ENCODE data around the gene SLC16A3.

SLC16A3 gene

DNA sequence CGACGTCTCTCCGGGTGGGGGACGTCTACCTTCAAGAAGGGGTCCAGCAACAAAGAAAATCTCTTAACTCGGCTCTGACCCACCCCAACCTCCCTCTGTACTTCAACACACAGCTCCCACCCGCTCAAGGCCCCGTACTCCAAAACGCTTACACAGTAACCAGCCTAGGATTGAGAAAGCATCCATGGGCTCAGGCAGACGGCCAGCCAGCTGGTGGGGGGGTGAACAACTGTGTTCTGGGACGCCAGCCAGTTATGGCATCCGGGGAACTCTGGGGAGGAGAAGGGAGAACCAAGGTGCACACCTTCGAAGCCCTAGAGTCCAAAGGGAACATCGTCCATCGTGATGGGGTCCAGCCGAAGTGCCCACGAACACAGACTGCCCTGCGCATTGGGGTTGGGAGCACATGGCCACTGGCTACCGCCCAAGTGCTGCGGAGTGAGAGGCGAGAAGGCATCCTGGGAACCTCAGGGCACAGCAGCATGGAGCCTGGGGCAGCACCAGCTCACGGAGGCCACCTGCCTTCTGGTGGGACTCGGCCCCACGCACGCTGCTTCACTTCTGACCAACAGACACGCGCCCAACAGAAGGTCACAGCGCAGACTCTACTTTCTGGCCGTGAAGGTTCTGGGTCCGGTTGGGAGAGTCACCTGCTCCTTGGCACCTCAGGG lies 14.3 kb downstream of the SLC16A3 start:
- Histone ChIP-seq H3K27me3 (ENCODE audit: insufficient read depth, low read length, poor library complexity, severe bottlenecking) (no peaks in the 10 kb centered on the region), H3K9me3 (ENCODE audit: insufficient read depth, low read depth, low read length) (no peaks in the 10 kb centered on the region), H3K4me3 (ENCODE audit: low read length, poor library complexity, severe bottlenecking) (no peak overlapping the region), H3K36me3 (ENCODE audit: insufficient read depth, low read length) (peaks cover 73% of the 10 kb centered on the region; the same call in 1 of the 2 replicates), H3K9me2 (replicated peaks; ENCODE audit: low read depth, low read length) (no peaks in the 10 kb centered on the region), H3K4me1 (ENCODE audit: insufficient read depth, low read length, poor library complexity, severe bottlenecking) (peaks cover 7% of the 10 kb centered on the region), H3K4me2 (ENCODE audit: low read depth, low read length, poor library complexity, severe bottlenecking) (no peak overlapping the region), H2AFZ (ENCODE audit: low read length) (no peak overlapping the region), H4K20me1 (ENCODE audit: insufficient read depth, low read length, poor library complexity, severe bottlenecking) (peaks cover 91% of the 10 kb centered on the region), H3K79me2 (ENCODE audit: insufficient read depth, low read length) (peaks cover 60% of the 10 kb centered on the region; the same call in 1 of the 2 replicates), H3F3A (ENCODE audit: low read depth) (no peaks in the 10 kb centered on the region), H3K9ac (ENCODE audit: low read depth, low read length, poor library complexity, severe bottlenecking) (no peak overlapping the region)
- TF ChIP-seq EZH2phosphoT487 (IDR thresholded peaks at IDR 0.05; ENCODE audit: borderline replicate concordance) = no peak
- TF ChIP-seq CTCF (conservative IDR thresholded peaks at IDR 0.05; ENCODE audit: low read length) = no peak

DNA sequence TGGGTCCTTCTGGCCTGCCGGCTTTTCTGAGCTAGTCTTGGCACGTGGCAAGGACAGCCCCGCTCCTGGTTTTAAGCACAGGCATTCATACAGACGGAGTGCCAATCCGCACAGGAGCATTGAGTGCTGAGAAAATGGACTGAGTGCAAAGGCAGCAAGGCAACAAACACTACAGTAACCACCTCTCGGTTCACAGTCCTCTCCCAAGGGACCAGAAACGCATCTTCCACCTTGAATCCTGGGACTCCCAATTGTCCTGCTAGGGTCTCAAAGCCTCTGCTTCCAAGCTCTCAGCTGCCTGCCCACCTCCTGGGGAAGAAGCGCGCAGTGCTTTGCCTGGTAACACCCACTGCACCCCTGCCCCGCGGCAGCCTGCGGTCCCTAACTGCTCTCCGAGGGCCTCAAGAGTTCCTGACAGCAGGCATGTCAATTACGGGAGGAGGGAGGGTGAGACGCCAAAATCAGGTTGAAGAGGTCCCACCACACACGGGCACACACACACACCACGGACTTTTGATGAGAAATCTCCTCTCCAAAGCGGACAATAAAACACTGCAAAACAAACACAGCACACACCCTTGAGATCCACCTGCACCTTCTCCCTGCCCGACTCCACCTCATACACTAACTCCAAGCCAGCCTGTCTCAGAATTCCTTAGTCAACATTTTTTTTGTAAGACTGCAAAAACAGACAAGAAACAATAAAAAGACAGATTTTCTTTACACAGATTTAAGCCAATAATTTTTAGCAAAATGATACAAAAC lies 15.0 kb downstream of the SLC16A3 start:
- TF ChIP-seq EZH2phosphoT487 (IDR thresholded peaks at IDR 0.05; ENCODE audit: borderline replicate concordance) (no peak), CTCF (conservative IDR thresholded peaks at IDR 0.05; ENCODE audit: low read length) (no peak)
- H3K79me2 ChIP-seq (ENCODE audit: insufficient read depth, low read length) = peaks cover 56% of the 10 kb centered on the region; the same call in 1 of the 2 replicates
- peaks cover 90% of the 10 kb centered on the region for H4K20me1 ChIP-seq (ENCODE audit: insufficient read depth, low read length, poor library complexity, severe bottlenecking)
- H2AFZ ChIP-seq (ENCODE audit: low read length) = no peak overlapping the region
- no peaks in the 10 kb centered on the region for H3K27me3 ChIP-seq (ENCODE audit: insufficient read depth, low read length, poor library complexity, severe bottlenecking)
- H3K4me3 ChIP-seq (ENCODE audit: low read length, poor library complexity, severe bottlenecking) = no peak overlapping the region
- peaks cover 73% of the 10 kb centered on the region; the same call in 1 of the 2 replicates for H3K36me3 ChIP-seq (ENCODE audit: insufficient read depth, low read length)
- H3K9ac ChIP-seq (ENCODE audit: low read depth, low read length, poor library complexity, severe bottlenecking) = no peak overlapping the region
- no peaks in the 10 kb centered on the region for H3F3A ChIP-seq (ENCODE audit: low read depth)
- H3K4me2 ChIP-seq (ENCODE audit: low read depth, low read length, poor library complexity, severe bottlenecking) = no peak overlapping the region
- H3K9me3 ChIP-seq (ENCODE audit: insufficient read depth, low read depth, low read length) = no peaks in the 10 kb centered on the region
- H3K4me1 ChIP-seq (ENCODE audit: insufficient read depth, low read length, poor library complexity, severe bottlenecking) = peaks cover 7% of the 10 kb centered on the region
- H3K9me2 ChIP-seq (replicated peaks; ENCODE audit: low read depth, low read length) = no peaks in the 10 kb centered on the region

- Histone ChIP-seq H3K4me1 (ENCODE audit: insufficient read depth, low read length, poor library complexity, severe bottlenecking) (peaks cover 7% of the 10 kb centered on the region), H3K27me3 (ENCODE audit: insufficient read depth, low read length, poor library complexity, severe bottlenecking) (no peaks in the 10 kb centered on the region), H2AFZ (ENCODE audit: low read length) (no peak overlapping the region), H4K20me1 (ENCODE audit: insufficient read depth, low read length, poor library complexity, severe bottlenecking) (peaks cover 94% of the 10 kb centered on the region), H3K9me2 (replicated peaks; ENCODE audit: low read depth, low read length) (no peaks in the 10 kb centered on the region), H3F3A (ENCODE audit: low read depth) (no peaks in the 10 kb centered on the region), H3K4me3 (ENCODE audit: low read length, poor library complexity, severe bottlenecking) (no peak overlapping the region), H3K9me3 (ENCODE audit: insufficient read depth, low read depth, low read length) (no peaks in the 10 kb centered on the region), H3K9ac (ENCODE audit: low read depth, low read length, poor library complexity, severe bottlenecking) (no peak overlapping the region), H3K4me2 (ENCODE audit: low read depth, low read length, poor library complexity, severe bottlenecking) (no peak overlapping the region), H3K36me3 (ENCODE audit: insufficient read depth, low read length) (peaks cover 74% of the 10 kb centered on the region; the same call in 1 of the 2 replicates), H3K79me2 (ENCODE audit: insufficient read depth, low read length) (peaks cover 58% of the 10 kb centered on the region; the same call in 1 of the 2 replicates)
- TF ChIP-seq CTCF (conservative IDR thresholded peaks at IDR 0.05; ENCODE audit: low read length) (peak; percentile 65), EZH2phosphoT487 (IDR thresholded peaks at IDR 0.05; ENCODE audit: borderline replicate concordance) (no peak)
These were observed 15.7 kb downstream of the SLC16A3 start for GRCh38 chr17:82244413-82245133.
